Adrenal gland (tissue), 5 donors: Measurements from ENCODE around the gene TDRD9.

Source experiments
- CTCF ChIP-seq, 6 experiments: fragments of 450-650 bp in 4 of 6; fragments of 200-600 bp in 2 of 6; sonication (generic) in 1 of 6; IDR thresholded peaks; 1 replicate in 5 of 6; 2 replicates in 1 of 6; pipeline versions ENCODE4 v1.5.1 to v1.8.0; 2016 to 2021; ENCODE audit warnings: antibody characterized with exemption in 6 of 6, mild to moderate bottlenecking in 2 of 6, moderate library complexity in 1 of 6
- POLR2A ChIP-seq, 2 donors: fragments of 450-650 bp; IDR thresholded peaks; one replicate each; pipeline ENCODE4 v1.6.1; 2017; ENCODE audit warnings: antibody characterized with exemption in 2 of 2, mild to moderate bottlenecking in 2 of 2, moderate library complexity in 1 of 2
- donor health status: DM: no; HTN: no; CAD: no.

- TF ChIP-seq CTCF (IDR thresholded peaks at IDR 0.05) (no peak), POLR2A (IDR thresholded peaks at IDR 0.05) (no peak)
These were observed 91.5 kb downstream of the TDRD9 start for GRCh38 chr14:104019806-104020205.
